ENCODE data around the gene TLCD1. TPM values are rescaled to one million over a fixed set of nuclear protein-coding genes. Genes with fewer than 3 reads are reported as not detected.
A peak's percentile ranks its signal among the peaks of the same experiment; 100 is the strongest.

TLCD1 gene
- total RNA-seq, 4 donors from 2014 or later, result 6.9 to 25.0 (median 17.0) TPM

DNA sequence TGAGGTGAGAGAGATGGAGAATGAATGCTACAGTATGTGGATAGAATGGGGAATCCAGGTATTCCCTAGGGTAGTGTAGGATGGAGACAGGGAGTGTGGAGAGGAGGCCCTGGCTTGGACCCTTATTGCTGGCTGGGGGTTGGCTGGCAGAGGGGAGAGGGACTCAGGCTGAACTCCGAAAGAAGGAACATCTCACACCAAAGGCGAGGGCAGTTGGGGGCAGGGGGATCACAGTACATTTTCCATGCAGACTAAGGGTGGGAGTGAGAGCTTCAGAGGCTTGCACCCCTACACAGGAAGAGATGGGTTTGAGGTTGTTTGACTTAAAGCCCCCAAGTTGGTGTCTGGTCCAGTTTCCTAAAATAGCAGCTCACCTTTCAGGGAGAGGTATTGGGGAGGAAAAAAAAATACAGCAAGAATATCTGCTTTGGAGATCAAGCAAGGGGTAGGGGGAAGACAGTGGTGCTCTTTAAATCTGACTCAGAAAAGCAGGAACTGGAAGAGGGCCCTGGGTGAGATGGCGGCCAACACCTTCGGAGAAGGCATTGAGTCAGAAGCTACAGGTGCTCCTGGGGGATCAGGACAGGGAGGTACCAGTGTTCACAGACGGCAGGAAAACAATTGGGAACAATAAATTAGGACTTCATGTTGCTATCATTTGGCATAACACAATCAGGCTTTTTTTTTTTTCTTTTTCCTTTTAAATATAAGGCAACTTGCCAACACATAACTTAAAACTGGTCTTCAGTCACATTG, 30.2 kb upstream of the TLCD1 start:
- DNase-seq (ENCODE audit: low spot score in 2 of 2), result no peak
- Histone ChIP-seq H3K36me3 (peaks cover 34% of the 10 kb centered on the region), H3K9me3 (no peaks in the 10 kb centered on the region), H3K4me3 (no peak overlapping the region), H3K27ac (no peak overlapping the region), H3K27me3 (no peaks in the 10 kb centered on the region), H3K4me1 (peaks cover 5% of the 10 kb centered on the region)
- WGBS, result 60% methylated on average over 5 of the region's 5 CpGs
- no peak for TF ChIP-seq POLR2A (IDR thresholded peaks at IDR 0.05)
- TF ChIP-seq POLR2AphosphoS5 (IDR thresholded peaks at IDR 0.05), result no peak
- TF ChIP-seq EP300 (IDR thresholded peaks at IDR 0.05), result no peak
- TF ChIP-seq, protein P1, sequence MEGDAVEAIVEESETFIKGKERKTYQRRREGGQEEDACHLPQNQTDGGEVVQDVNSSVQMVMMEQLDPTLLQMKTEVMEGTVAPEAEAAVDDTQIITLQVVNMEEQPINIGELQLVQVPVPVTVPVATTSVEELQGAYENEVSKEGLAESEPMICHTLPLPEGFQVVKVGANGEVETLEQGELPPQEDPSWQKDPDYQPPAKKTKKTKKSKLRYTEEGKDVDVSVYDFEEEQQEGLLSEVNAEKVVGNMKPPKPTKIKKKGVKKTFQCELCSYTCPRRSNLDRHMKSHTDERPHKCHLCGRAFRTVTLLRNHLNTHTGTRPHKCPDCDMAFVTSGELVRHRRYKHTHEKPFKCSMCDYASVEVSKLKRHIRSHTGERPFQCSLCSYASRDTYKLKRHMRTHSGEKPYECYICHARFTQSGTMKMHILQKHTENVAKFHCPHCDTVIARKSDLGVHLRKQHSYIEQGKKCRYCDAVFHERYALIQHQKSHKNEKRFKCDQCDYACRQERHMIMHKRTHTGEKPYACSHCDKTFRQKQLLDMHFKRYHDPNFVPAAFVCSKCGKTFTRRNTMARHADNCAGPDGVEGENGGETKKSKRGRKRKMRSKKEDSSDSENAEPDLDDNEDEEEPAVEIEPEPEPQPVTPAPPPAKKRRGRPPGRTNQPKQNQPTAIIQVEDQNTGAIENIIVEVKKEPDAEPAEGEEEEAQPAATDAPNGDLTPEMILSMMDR (IDR thresholded peaks at IDR 0.05), result no peak

- no peak overlapping the region for H3K4me3 ChIP-seq
- H3K27ac ChIP-seq, result no peak overlapping the region
- no peaks in the 10 kb centered on the region for H3K9me3 ChIP-seq
- H3K36me3 ChIP-seq, result peaks cover 34% of the 10 kb centered on the region
- no peaks in the 10 kb centered on the region for H3K27me3 ChIP-seq
- no peak for TF ChIP-seq POLR2AphosphoS5 (IDR thresholded peaks at IDR 0.05)
- no peak for DNase-seq (ENCODE audit: low spot score in 2 of 2)
- peaks cover 2% of the 10 kb centered on the region for H3K4me1 ChIP-seq
- WGBS, result 81% methylated on average over 7 of the region's 7 CpGs
Observed at GRCh38 chr17:28755486-28755885, 29.5 kb upstream of the TLCD1 start.

DNA sequence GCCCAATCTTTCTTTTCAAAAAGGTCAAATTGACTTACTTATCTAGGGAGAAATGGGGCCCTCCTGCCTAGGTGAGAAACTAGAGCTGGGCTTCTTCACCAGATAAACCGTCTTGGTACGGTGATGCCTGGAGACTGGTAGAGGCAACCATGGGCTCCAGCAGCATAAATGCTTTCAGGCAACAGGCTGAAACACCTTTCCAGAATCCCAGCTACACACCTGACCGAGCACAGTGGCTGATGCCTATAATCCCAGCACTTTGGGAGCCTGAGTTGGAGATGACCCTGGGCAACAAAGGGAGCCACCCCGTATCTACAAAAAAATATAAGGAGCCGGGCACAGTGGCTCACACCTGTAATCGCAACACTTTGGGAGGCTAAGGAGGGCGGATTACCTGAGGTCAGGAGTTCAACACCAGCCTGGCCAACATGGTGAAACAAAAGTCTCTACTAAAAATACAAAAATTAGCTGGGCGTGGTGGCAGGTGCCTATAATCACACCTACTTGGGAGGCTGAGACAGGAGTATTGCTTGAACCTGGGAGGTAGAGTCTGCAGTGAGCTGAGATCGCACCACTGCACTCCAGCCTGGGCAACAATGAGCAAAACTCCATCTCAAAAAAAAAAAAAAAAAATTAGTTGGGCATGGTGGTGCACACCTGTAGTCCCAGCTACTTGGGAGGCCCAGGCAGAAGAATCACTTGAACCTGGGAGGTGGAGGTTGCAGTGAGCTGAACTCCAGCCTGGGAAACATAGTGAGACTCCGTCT, 25.8 kb upstream of the TLCD1 start:
- Histone ChIP-seq H3K4me1 (peaks cover 32% of the 10 kb centered on the region), H3K27me3 (no peaks in the 10 kb centered on the region), H3K9me3 (no peaks in the 10 kb centered on the region), H3K36me3 (peaks cover 23% of the 10 kb centered on the region), H3K27ac (no peak overlapping the region), H3K4me3 (no peak overlapping the region)
- TF ChIP-seq POLR2AphosphoS5 (IDR thresholded peaks at IDR 0.05) (no peak), POLR2A (IDR thresholded peaks at IDR 0.05) (no peak), EP300 (IDR thresholded peaks at IDR 0.05) (no peak)
- TF ChIP-seq, protein P1 (IDR thresholded peaks at IDR 0.05), result no peak
- WGBS, result 90% methylated on average over 9 of the region's 10 CpGs
- DNase-seq (ENCODE audit: low spot score in 2 of 2), result no peak

- DNase-seq (ENCODE audit: low spot score in 2 of 2), result peak; percentile 95 to 97
- Histone ChIP-seq H3K36me3 (peaks cover 23% of the 10 kb centered on the region), H3K9me3 (no peaks in the 10 kb centered on the region), H3K27me3 (no peaks in the 10 kb centered on the region), H3K4me1 (peaks cover 45% of the 10 kb centered on the region), H3K4me3 (no peak overlapping the region), H3K27ac (no peak overlapping the region)
- 33% methylated on average over 20 of the region's 20 CpGs for WGBS
- TF ChIP-seq EP300 (IDR thresholded peaks at IDR 0.05) (no peak), POLR2AphosphoS5 (IDR thresholded peaks at IDR 0.05) (peak in 2 of 3 donors; percentile 64 to 80), POLR2A (IDR thresholded peaks at IDR 0.05) (no peak)
- TF ChIP-seq, protein P1 (IDR thresholded peaks at IDR 0.05), result peak; percentile 100
Observed at GRCh38 chr17:28750178-28751047, 24.4 kb upstream of the TLCD1 start.

DNA sequence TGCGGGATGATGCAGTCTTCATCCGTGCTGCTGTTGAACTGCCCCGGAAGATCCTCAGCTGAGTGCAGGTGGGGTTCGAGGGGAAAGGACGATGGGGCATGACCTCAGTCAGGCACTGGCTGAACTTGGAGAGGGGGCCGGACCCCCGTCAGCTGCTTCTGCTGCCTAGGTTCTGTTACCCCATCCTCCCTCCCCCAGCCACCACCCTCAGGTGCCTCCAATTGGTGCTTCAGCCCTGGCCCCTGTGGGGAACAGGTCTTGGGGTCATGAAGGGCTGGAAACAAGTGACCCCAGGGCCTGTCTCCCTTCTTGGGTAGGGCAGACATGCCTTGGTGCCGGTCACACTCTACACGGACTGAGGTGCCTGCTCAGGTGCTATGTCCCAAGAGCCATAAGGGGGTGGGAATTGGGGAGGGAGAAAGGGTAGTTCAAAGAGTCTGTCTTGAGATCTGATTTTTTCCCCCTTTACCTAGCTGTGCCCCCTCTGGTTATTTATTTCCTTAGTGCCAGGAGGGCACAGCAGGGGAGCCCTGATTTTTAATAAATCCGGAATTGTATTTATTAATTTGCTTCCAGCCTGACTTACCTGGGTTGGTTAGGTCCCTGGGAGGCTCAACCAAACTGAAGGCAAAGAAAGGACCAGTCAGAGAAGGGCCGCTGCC, 23.6 kb upstream of the TLCD1 start:
- no peak for DNase-seq (ENCODE audit: low spot score in 2 of 2)
- no peak overlapping the region for H3K27ac ChIP-seq
- peaks cover 23% of the 10 kb centered on the region for H3K36me3 ChIP-seq
- peaks cover 53% of the 10 kb centered on the region for H3K4me1 ChIP-seq
- H3K27me3 ChIP-seq, result no peaks in the 10 kb centered on the region
- H3K4me3 ChIP-seq, result no peak overlapping the region
- WGBS, result 57% methylated on average over 10 of the region's 11 CpGs
- H3K9me3 ChIP-seq, result no peaks in the 10 kb centered on the region
- TF ChIP-seq, protein P1 (IDR thresholded peaks at IDR 0.05), result no peak
- TF ChIP-seq POLR2A (IDR thresholded peaks at IDR 0.05) (no peak), EP300 (IDR thresholded peaks at IDR 0.05) (no peak), POLR2AphosphoS5 (IDR thresholded peaks at IDR 0.05) (no peak)

All from suprapubic skin (tissue), 4 donors.